Limb (tissue), 2 donors: ENCODE data around the gene SNW1.
"Not testable (repeated sequence)": the region's sequence is repeated elsewhere in the genome, so short reads cannot be mapped to it uniquely, and the experiment has no call there.

ENCODE experiments used
- DNase-seq, 2 donors: peaks; one replicate each; pipeline ENCODE4 v3.0.0-alpha.2; 2016; ENCODE audit errors: extremely low spot score in 2 of 2

SNW1 gene

GRCh38 chr14:77752266-77752665 lies 8.7 kb downstream of the SNW1 start:
- no peak for DNase-seq

- not testable (repeated sequence) for DNase-seq
These were observed 13.5 kb downstream of the SNW1 start for GRCh38 chr14:77747425-77747824.

- no peak for DNase-seq
These were observed 14.8 kb downstream of the SNW1 start for GRCh38 chr14:77746064-77746702.

DNA sequence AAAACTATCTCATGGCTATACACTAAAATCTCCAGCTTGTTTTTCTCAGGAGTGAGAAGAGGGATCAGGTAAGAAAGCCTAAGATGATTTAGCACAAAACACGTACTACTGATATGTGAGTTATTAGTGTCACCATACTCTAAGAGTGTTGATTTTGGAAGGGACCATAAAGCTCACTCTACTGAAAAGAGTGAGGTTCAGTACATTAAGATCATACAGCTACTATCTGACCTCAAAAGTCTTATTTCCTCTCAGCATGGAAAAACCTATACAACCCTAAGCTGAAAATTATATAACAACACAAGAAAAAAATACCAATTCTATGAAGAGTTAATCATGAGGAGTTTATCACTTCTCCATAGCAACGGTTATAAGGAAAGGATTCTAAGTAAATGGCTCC lies 19.5 kb downstream of the SNW1 start:
- DNase-seq, result no peak

DNA sequence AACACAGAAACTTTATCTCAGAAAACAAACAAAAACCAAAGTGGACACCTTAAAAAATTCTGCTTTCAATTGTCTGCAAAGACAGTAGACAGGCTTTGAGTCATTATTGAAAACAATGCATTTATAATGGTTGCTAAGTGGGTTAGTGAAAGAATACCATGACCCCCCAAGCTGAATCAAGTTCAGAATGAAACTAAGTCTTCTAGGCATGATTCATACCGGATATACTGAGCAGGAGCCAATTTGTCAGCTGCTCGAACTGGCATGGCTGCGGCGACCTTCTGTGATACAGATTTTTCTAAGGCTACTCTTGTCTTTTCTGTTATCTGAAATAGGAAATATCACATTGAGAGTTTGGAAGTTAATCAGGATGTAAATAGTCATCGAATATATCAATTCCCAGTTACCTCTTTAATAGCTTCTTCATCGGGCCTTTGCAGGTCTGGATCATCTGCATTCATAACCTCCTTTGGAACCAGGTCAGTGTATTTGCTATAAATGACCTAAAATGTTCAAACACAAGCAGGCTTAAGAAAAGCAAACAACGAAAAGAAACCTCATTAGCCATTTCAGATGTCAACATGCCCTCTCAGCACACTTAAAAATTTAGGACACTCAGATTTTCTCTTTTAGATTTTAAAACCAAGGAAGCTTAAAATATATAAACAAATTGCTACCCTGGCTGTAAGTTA lies 22.3 kb downstream of the SNW1 start:
- DNase-seq, result no peak

GRCh38 chr14:77730976-77731497 lies 29.9 kb downstream of the SNW1 start:
- no peak for DNase-seq

GRCh38 chr14:77722301-77722700 lies 38.7 kb downstream of the SNW1 start:
- no peak for DNase-seq

DNA sequence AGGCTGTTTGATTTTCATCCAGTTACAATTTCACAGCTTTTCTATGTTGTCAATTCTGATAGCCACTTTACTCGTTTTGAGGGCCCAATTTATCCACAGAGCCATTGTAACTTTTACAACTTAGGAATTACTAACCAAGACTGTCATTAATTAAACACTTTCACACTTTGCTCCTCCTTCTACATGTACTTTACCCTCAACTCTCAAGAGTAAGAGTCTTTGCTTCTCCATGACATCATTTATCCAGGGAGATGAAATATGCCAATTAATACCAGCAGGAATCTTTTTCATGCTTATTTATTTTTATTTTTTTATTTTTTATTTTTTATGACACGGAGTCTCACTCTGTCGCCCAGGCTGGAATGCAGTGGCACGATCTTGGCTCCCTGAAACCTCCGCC lies 39.5 kb downstream of the SNW1 start:
- DNase-seq, result no peak

DNA sequence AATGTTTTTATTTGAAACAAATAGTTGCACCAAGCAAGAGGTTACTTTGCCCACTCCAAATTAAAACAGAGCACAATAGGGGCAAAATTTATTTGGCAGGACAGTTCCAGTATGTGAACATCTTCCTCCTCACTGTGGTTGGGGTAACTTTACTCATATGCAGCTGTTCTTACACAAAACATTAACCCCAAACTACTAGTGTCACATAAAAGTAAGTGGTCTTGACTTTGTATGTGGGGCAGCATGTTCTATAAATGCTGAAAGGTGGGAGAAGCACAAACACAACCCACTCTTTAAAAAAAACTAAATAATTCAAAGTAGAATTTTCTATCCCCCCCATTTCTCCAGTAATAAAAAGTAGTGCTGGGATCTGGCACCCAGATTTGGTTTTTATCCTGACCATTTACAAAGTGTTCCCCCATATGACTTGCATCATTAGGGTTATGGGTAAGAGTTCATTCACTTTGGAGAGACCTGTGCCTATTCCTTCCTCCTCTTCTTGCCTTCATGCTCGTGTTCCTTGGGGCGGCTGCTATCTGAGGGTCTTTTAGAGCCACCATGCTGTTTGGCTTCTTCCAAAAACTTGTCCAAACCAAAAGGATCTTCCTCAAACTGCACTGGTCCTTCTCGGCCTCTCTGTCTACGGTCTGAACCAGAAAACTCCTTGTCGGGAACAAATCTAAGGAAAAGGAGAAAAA lies 43.2 kb downstream of the SNW1 start:
- DNase-seq, result no peak

DNA sequence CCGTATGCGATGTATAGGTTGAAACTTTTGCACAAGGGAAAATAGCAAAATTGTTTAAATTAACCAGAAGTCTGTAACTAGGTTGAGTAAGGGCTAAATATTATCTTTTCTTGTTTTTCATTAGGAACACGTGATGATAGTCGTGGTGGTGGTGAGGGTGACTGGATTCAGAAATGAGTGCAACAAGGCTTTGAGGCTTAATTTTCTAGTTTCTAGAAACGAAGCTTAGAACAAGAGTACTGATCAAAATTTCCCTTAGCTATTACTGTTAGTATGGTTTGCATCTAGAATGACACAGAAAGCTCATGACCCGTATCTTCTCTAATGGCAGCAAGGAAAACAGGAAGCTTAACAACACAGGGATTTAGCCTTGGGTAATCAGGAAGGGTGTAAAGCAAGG lies 46.0 kb downstream of the SNW1 start:
- DNase-seq, result no peak

DNA sequence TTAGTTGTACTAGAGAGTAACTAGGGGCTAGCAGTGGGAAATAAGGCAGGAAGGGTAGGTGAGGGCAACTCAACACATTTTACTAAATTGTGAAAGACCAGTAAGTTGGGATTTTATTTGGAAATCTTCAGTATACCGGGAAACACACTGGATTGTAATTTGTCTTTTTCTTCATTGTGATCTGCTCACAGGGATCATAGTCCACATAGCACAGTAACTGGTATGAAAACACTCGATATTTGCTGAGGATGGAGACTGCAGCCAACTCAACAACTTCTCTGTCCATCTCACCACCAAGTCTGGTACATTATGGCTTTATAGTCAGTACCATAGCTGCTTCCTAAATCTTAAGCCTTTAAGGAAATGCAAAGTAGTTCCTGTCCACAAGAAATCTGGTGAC lies 50.6 kb downstream of the SNW1 start:
- no peak for DNase-seq

GRCh38 chr14:77709412-77709811 lies 51.5 kb downstream of the SNW1 start:
- DNase-seq, result no peak

DNA sequence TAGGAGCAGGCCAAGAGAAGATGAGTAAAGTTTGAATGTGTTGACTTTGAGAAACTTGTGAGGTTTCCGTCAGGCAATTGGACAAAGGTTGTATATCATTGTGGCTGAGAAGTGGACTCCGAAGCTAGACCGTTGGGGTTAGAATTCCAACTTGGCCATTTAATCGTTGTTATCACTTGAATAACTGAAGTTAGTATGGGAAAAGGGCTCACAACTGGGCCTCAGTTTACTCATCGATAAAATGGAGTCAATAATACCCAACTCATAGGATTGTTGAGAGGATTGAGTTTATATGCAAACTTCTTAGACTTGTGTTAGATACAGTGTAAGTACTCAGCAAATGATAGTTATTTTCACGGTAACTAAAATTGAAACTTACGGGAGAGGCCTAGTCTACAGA lies 52.2 kb downstream of the SNW1 start:
- no peak for DNase-seq

- DNase-seq, result peak; percentile 91
These were observed 53.1 kb downstream of the SNW1 start, which contains the start of the genes ALKBH1 and SLIRP for GRCh38 chr14:77707724-77708408. TSS of gene ALKBH1 (minus strand) at chr14:77708023. CDS start at chr14:77708004, 19 bp downstream. TSS of gene SLIRP (plus strand) at chr14:77708103. CDS start at chr14:77708112, 9 bp downstream.

DNA sequence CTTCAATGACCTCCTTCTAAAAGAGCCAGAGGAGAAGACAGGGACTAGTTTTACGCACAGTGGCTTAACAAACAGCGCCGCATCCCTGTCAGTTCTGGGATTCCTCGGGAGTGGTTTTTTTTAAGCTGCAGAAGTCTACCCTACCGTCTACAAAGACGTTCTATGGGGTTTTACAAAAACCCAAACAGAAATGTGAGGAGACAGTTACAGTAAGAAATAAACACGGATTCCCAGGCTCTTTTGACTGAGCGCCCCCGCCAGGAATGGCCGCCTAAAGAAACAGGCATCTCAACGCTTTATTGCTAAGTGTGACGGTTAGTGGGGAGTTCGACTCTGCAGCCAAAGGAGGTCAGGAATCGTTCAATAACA lies 53.6 kb downstream of the SNW1 start:
- DNase-seq, result peak in 1 of 2 donors; percentile 37

GRCh38 chr14:77691259-77691658 lies 69.7 kb downstream of the SNW1 start:
- DNase-seq, result no peak

- DNase-seq, result no peak
These were observed 78.8 kb downstream of the SNW1 start for GRCh38 chr14:77682158-77682553.

- no peak for DNase-seq
These were observed 79.5 kb downstream of the SNW1 start for GRCh38 chr14:77681196-77682157.

DNA sequence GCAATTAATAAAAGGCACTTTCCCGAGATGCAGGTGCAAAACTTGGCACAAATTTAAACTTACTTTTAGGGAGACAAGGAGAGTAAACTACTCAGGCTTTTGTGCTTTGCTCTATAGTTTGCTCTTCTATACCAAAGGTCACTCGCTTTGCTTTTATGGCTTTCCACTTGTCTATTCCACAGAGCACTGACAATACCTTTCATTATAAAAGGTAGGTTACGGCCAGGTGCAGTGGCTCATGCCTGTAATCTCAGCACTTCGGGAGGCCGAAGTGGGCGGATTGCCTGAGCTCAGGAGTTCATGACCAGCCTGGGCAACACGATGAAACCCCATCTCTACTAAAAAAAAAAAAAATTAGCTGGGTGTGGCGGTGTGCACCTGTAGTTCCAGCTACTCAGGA lies 86.0 kb downstream of the SNW1 start:
- DNase-seq, result no peak

DNA sequence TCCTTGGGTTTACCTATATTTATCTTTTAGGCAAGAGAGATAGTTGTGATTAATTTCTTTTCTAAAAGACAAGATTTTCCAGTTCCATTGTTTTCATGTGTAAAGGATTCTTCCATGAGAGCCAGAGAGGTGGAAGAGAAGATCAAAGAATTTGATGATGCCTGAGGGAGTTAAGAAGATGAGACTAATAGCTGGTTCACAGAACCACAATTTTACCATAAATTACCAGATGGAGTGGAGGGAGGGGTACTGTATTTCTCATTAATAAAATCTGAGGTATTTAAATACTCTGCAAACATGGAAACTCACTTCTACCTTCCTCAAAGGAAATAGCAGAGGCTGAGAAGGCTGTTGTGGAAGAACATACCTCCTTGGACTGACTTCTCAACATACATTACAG lies 87.8 kb downstream of the SNW1 start:
- DNase-seq, result no peak
